ENCODE measurements around the gene GOLT1A.

The GOLT1A gene

DNA sequence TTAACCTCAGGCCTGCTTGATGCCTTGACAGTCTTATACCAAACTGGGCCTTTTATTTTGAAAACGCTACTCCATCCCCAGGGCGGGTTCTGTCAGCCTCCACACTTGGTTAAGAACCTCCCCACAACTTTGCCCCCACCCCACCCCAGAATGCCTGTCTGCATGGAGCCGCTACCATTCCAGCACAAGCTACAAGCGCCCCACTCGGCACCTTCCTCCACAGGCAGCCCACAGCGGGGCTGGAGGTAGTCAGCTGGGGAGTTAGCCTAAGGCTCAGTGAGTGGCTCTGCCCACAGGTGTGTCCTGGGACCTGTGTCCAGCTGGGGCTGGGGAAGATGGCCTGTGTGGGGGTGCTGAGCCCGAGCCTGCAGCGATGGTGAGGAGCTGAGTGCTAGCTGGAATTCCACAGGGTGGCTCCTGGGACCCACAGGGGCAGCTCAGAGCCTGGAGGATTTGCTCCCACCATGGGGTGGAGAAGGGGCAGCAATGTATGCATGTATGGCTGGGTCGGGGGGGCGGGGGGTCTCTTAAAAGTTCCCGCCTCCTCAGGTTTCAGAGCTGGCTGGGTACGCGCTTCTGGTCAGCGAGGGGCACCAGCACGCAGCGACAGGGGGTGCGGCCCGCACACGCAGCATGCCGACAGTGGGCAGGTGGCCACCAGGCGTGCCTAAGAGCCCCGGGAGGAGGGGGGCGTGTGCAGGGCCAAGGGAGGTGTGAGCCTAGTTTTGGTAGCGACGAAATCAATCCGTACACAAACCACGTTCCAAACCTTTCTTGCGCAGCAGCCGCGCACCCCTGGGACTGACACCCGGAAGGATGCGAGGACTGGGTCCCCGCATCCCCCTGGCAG lies 62.9 kb downstream of the GOLT1A start:
- ATAC-seq (ENCODE audit: insufficient read depth, low read depth), result no peak
- H3K9ac ChIP-seq (ENCODE audit: low read depth, low read length), result no peak overlapping the region
- no peaks in the 10 kb centered on the region for H3K4me1 ChIP-seq (ENCODE audit: insufficient read depth, low read length)
- H3K27me3 ChIP-seq (ENCODE audit: insufficient read depth, low read length, poor library complexity), result no peaks in the 10 kb centered on the region
- no peaks in the 10 kb centered on the region for H3K9me3 ChIP-seq (ENCODE audit: insufficient read depth, low read length, severe bottlenecking)
- no peaks in the 10 kb centered on the region; the same call in 1 of the 2 replicates for H4K20me1 ChIP-seq (ENCODE audit: insufficient read depth, low read length)
- H3K4me3 ChIP-seq (ENCODE audit: low read depth in 1 of 2, low read length in 2 of 2), result no peak overlapping the region
- H3K36me3 ChIP-seq (ENCODE audit: insufficient read depth, low read length), result no peaks in the 10 kb centered on the region
- no peak overlapping the region for H2AFZ ChIP-seq (ENCODE audit: low read depth, low read length)
- no peaks in the 10 kb centered on the region for H3K79me2 ChIP-seq (ENCODE audit: insufficient read depth, low read length)
- no peak overlapping the region for H3K4me2 ChIP-seq (ENCODE audit: insufficient read depth, low read length)
- TF ChIP-seq, protein P1, sequence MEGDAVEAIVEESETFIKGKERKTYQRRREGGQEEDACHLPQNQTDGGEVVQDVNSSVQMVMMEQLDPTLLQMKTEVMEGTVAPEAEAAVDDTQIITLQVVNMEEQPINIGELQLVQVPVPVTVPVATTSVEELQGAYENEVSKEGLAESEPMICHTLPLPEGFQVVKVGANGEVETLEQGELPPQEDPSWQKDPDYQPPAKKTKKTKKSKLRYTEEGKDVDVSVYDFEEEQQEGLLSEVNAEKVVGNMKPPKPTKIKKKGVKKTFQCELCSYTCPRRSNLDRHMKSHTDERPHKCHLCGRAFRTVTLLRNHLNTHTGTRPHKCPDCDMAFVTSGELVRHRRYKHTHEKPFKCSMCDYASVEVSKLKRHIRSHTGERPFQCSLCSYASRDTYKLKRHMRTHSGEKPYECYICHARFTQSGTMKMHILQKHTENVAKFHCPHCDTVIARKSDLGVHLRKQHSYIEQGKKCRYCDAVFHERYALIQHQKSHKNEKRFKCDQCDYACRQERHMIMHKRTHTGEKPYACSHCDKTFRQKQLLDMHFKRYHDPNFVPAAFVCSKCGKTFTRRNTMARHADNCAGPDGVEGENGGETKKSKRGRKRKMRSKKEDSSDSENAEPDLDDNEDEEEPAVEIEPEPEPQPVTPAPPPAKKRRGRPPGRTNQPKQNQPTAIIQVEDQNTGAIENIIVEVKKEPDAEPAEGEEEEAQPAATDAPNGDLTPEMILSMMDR (IDR thresholded peaks at IDR 0.05; ENCODE audit: borderline replicate concordance, extremely low read depth, low read length, poor library complexity, severe bottlenecking), result no peak
- TF ChIP-seq EZH2 (IDR thresholded peaks at IDR 0.05; ENCODE audit: borderline replicate concordance, low read depth, low read length, severe bottlenecking), result no peak
- DNase-seq, result no peak
- no peak overlapping the region for H3K27ac ChIP-seq (ENCODE audit: low read length)

DNA sequence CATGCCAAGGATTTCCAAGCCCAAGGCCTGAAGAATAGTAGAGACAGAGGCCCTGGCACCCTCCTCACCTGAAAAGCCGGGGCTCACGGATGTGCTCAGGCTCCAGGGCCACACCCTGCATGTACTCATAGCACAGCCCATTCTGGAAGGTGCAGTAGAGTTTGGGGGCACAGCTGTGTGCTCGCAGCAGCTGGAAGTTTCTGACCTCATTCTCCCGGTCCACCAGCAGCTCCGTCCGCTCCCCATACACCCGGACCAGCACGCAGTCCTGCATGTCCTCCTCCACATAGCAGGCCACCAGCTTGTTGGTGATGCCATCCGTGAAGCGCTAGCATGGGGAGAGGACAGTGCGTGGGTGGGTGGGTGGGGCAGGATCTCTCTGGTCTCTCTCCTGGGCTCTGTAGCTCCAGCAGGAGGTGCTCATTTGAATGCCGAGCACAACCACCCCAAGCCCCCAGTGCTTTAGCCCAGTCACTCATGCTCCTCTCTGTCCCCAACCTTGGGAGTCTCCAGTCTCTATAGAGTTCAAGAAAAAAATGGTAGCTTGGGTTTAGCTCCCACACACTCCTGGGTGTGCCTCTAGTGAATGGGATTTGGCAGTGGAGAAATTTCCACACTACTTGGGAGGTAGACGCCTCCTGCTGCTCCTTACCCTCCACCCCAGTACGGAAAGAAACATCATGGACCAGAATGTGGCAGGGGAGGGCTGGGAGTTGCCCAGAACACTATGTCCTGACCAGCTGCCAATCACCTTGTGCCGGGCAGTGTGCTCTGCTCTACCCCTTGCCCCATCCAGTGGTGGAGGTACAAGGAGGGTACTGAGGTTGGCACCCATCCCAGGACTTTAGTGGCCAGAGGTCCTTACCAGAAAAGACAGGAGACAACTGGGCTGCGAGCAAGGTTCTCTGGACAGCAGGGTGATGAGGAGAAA lies 63.9 kb downstream of the GOLT1A start:
- TF ChIP-seq, protein P1 (IDR thresholded peaks at IDR 0.05; ENCODE audit: borderline replicate concordance, extremely low read depth, low read length, poor library complexity, severe bottlenecking), result no peak
- TF ChIP-seq EZH2 (IDR thresholded peaks at IDR 0.05; ENCODE audit: borderline replicate concordance, low read depth, low read length, severe bottlenecking), result no peak
- H3K9ac ChIP-seq (ENCODE audit: low read depth, low read length), result no peak overlapping the region
- no peak overlapping the region for H3K27ac ChIP-seq (ENCODE audit: low read length)
- H3K27me3 ChIP-seq (ENCODE audit: insufficient read depth, low read length, poor library complexity), result no peaks in the 10 kb centered on the region
- ATAC-seq (ENCODE audit: insufficient read depth, low read depth) (no peak), DNase-seq (no peak)
- H3K9me3 ChIP-seq (ENCODE audit: insufficient read depth, low read length, severe bottlenecking), result no peaks in the 10 kb centered on the region
- H3K4me1 ChIP-seq (ENCODE audit: insufficient read depth, low read length), result no peaks in the 10 kb centered on the region
- no peaks in the 10 kb centered on the region; the same call in 1 of the 2 replicates for H4K20me1 ChIP-seq (ENCODE audit: insufficient read depth, low read length)
- H3K4me3 ChIP-seq (ENCODE audit: low read depth in 1 of 2, low read length in 2 of 2), result no peak overlapping the region
- no peaks in the 10 kb centered on the region for H3K36me3 ChIP-seq (ENCODE audit: insufficient read depth, low read length)
- H3K4me2 ChIP-seq (ENCODE audit: insufficient read depth, low read length), result no peak overlapping the region
- no peaks in the 10 kb centered on the region for H3K79me2 ChIP-seq (ENCODE audit: insufficient read depth, low read length)
- no peak overlapping the region for H2AFZ ChIP-seq (ENCODE audit: low read depth, low read length)

DNA sequence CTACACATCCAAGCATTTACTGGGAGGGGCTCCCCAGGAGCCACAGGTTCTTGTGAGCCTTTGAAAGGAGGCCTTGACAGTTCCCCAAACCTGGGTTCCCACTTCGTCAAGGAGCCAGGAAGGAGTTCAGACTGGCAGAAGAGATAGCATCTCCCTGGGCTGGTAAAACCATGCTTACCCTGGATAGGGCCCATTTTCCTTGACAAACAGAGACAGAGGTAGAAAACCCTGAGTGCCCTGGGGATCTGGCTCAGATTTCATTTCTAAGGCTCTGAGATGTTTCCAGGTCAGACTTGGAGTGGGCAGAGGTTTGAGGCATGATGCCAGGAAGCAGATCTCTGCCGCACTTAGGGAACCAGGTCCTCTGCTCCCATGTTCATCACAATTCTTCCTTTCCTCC lies 64.7 kb downstream of the GOLT1A start:
- Histone ChIP-seq H2AFZ (ENCODE audit: low read depth, low read length) (no peak overlapping the region), H3K36me3 (ENCODE audit: insufficient read depth, low read length) (no peaks in the 10 kb centered on the region), H3K9ac (ENCODE audit: low read depth, low read length) (no peak overlapping the region), H3K4me2 (ENCODE audit: insufficient read depth, low read length) (no peak overlapping the region), H3K4me3 (ENCODE audit: low read depth in 1 of 2, low read length in 2 of 2) (no peak overlapping the region), H4K20me1 (ENCODE audit: insufficient read depth, low read length) (no peaks in the 10 kb centered on the region; the same call in 1 of the 2 replicates), H3K27me3 (ENCODE audit: insufficient read depth, low read length, poor library complexity) (no peaks in the 10 kb centered on the region), H3K27ac (ENCODE audit: low read length) (no peak overlapping the region), H3K79me2 (ENCODE audit: insufficient read depth, low read length) (no peaks in the 10 kb centered on the region), H3K4me1 (ENCODE audit: insufficient read depth, low read length) (no peaks in the 10 kb centered on the region), H3K9me3 (ENCODE audit: insufficient read depth, low read length, severe bottlenecking) (no peaks in the 10 kb centered on the region)
- DNase-seq (no peak), ATAC-seq (ENCODE audit: insufficient read depth, low read depth) (no peak)
- TF ChIP-seq EZH2 (IDR thresholded peaks at IDR 0.05; ENCODE audit: borderline replicate concordance, low read depth, low read length, severe bottlenecking), result no peak
- TF ChIP-seq, protein P1 (IDR thresholded peaks at IDR 0.05; ENCODE audit: borderline replicate concordance, extremely low read depth, low read length, poor library complexity, severe bottlenecking), result no peak
